MCF 10A (cell line): ENCODE data around the gene TNNT2. TPM values are rescaled to one million over a fixed set of nuclear protein-coding genes. Genes with fewer than 3 reads are reported as not detected.

Experiments
- BruUV-seq: library from RNA; stranded (reverse); fragments of 400-500 nt; replicated peaks from 2 replicates; lab custom pipeline; 2021; lab: Mats Ljungman, UMichigan
- CTCF ChIA-PET: fragments of 300-600 bp; sonication (Branson Sonifier 250); formaldehyde crosslinking; extraction: SDS; loops from one replicate; lab custom pipeline; 2021; ENCODE audit warnings: antibody characterized with exemption, inconsistent platforms; lab: Yijun Ruan, JAX
- POLR2A ChIA-PET: fragments of 300-600, 350-650 bp; sonication (Branson Sonifier 250); formaldehyde crosslinking; extraction: SDS; loops from one replicate; lab custom pipeline; 2020; ENCODE audit warnings: antibody characterized with exemption, inconsistent platforms; lab: Yijun Ruan, JAX
- DNase-seq: peaks from one replicate; pipeline ENCODE4 v3.0.0-alpha.2; 2018; ENCODE audit not compliant: unreplicated experiment
- H3K27ac Mint-ChIP-seq: one replicate; pipeline ENCODE4 v1.8.0; 2022; ENCODE audit warnings: mild to moderate bottlenecking, low read depth, mixed read lengths; ENCODE audit not compliant: unreplicated experiment
- H3K27me3 Mint-ChIP-seq: one replicate; pipeline ENCODE4 v1.8.0; 2022; ENCODE audit warnings: mixed read lengths; ENCODE audit not compliant: insufficient read depth, unreplicated experiment
- H3K36me3 Mint-ChIP-seq: one replicate; pipeline ENCODE4 v1.8.0; 2022; ENCODE audit warnings: mild to moderate bottlenecking, moderate library complexity, mixed read lengths; ENCODE audit not compliant: insufficient read depth, unreplicated experiment
- H3K4me1 Mint-ChIP-seq: one replicate; pipeline ENCODE4 v1.8.0; 2022; ENCODE audit warnings: mixed read lengths; ENCODE audit not compliant: insufficient read depth, unreplicated experiment
- H3K4me3 Mint-ChIP-seq: one replicate; pipeline ENCODE4 v1.8.0; 2022; ENCODE audit warnings: mild to moderate bottlenecking, moderate library complexity, mixed read lengths; ENCODE audit not compliant: unreplicated experiment
- H3K9me3 Mint-ChIP-seq: one replicate; pipeline ENCODE4 v1.8.0; 2022; ENCODE audit warnings: mixed read lengths; ENCODE audit not compliant: unreplicated experiment
- intact Hi-C: fragments of 100-400 bp; cut with micrococcal nuclease; formaldehyde crosslinking; loops from 2 replicates; pipeline ENCODE4 v1.14.1; 2022
- total RNA-seq: library from RNA; stranded (reverse); gene quantifications from 2 replicates; pipeline ENCODE4 v1.2.3, GENCODE V29; 2022
- TF ChIP-seq, protein P1 (sequence below): fragments of 200-600 bp; IDR thresholded peaks from one replicate; pipeline ENCODE4 v1.8.0; 2022; ENCODE audit warnings: antibody characterized with exemption, mild to moderate bottlenecking; ENCODE audit not compliant: unreplicated experiment

Gene TNNT2
- total RNA-seq, 1 experiment from 2014 or later = 0.37 TPM

DNA sequence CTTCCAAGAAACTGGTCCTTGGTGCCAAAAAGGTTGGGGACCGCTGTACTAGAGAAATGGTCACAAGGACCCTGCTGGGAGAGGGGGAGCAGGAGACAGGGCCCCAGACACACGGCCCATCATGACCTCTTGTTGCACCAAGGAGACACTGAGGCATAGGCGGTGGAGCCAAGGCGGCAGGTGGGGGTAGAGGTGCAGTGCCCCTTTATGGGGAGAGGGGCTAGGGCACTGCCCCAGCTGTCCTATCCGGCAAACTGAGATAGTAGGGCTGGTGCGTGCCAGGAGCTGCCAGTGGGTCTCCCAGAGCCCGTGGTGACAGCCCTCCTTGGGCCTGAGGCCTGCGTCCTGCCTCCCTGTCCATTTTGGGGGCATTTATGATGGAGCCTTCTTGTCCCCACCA, 20.3 kb downstream of the TNNT2 start:
- H3K27me3 Mint-ChIP-seq = no peaks in the 10 kb centered on the region
- no peaks in the 10 kb centered on the region for H3K9me3 Mint-ChIP-seq
- ChIA-PET POLR2A (interaction anchor here (2.0 to 11.7 kb wide), 3 partner anchors 11 to 58 kb away, joined by 6 to 159 read pairs (median 56); no protein-coding TSS in a partner anchor), CTCF (interaction anchor here (0.6 to 15.6 kb wide), 12 partner anchors 10 to 477 kb away, joined by 3 to 550 read pairs (median 62); partner anchors contain the start of gene TMEM9)
- intact Hi-C loops = no loop called here
- peaks cover 55% of the 10 kb centered on the region for H3K4me1 Mint-ChIP-seq
- H3K4me3 Mint-ChIP-seq = no peak overlapping the region
- no peak for DNase-seq
- H3K36me3 Mint-ChIP-seq = no peaks in the 10 kb centered on the region
- BruUV-seq = no TSS peak
- H3K27ac Mint-ChIP-seq = no peak overlapping the region
- TF ChIP-seq, protein P1, sequence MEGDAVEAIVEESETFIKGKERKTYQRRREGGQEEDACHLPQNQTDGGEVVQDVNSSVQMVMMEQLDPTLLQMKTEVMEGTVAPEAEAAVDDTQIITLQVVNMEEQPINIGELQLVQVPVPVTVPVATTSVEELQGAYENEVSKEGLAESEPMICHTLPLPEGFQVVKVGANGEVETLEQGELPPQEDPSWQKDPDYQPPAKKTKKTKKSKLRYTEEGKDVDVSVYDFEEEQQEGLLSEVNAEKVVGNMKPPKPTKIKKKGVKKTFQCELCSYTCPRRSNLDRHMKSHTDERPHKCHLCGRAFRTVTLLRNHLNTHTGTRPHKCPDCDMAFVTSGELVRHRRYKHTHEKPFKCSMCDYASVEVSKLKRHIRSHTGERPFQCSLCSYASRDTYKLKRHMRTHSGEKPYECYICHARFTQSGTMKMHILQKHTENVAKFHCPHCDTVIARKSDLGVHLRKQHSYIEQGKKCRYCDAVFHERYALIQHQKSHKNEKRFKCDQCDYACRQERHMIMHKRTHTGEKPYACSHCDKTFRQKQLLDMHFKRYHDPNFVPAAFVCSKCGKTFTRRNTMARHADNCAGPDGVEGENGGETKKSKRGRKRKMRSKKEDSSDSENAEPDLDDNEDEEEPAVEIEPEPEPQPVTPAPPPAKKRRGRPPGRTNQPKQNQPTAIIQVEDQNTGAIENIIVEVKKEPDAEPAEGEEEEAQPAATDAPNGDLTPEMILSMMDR = no peak

- Mint-ChIP-seq H3K27me3 (peaks cover 2% of the 10 kb centered on the region), H3K36me3 (no peaks in the 10 kb centered on the region), H3K4me3 (no peak overlapping the region), H3K4me1 (peaks cover 55% of the 10 kb centered on the region), H3K9me3 (no peaks in the 10 kb centered on the region), H3K27ac (no peak overlapping the region)
- ChIA-PET POLR2A (interaction anchor here (0.6 to 11.7 kb wide), 4 partner anchors 46 to 98 kb away, joined by 3 to 159 read pairs (median 93); no protein-coding TSS in a partner anchor), CTCF (interaction anchor here (0.6 to 15.6 kb wide), 10 partner anchors 10 to 384 kb away, joined by 3 to 550 read pairs (median 62); no protein-coding TSS in a partner anchor)
- BruUV-seq = no TSS peak
- DNase-seq = no peak
- TF ChIP-seq, protein P1 = no peak
- intact Hi-C loops = no loop called here
Measured at GRCh38 chr1:201356701-201357100, 20.8 kb downstream of the TNNT2 start.

DNA sequence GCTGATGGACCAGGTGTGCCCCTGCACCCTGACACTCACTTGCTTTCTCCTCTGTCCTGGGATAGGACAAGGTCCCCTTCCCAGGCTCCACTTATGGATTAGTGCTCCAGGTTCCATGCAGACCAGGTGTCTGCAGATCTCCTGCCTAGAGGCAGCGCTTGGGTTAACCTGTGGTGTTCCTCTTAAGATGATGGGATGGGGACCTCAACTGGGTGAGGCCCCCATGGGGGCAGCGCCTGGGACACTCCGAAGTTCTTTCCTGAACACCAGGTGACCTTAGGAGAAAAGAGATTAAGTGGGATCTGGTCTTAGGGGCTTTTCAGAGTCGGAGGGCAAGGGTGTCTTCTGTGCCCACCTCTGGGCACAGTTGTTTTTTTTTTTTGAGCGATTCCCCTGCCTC, 21.2 kb downstream of the TNNT2 start:
- ChIA-PET CTCF (interaction anchor here (0.9 to 15.6 kb wide), 10 partner anchors 9 to 384 kb away, joined by 3 to 550 read pairs (median 48); no protein-coding TSS in a partner anchor), POLR2A (interaction anchor here (0.6 to 11.7 kb wide), 6 partner anchors 11 to 98 kb away, joined by 3 to 159 read pairs (median 47); no protein-coding TSS in a partner anchor)
- Mint-ChIP-seq H3K36me3 (no peaks in the 10 kb centered on the region), H3K27ac (no peak overlapping the region), H3K4me1 (peaks cover 55% of the 10 kb centered on the region), H3K27me3 (peaks cover 7% of the 10 kb centered on the region), H3K4me3 (no peak overlapping the region), H3K9me3 (no peaks in the 10 kb centered on the region)
- no TSS peak for BruUV-seq
- TF ChIP-seq, protein P1 = no peak
- DNase-seq = no peak
- intact Hi-C loops = no loop called here

- no TSS peak for BruUV-seq
- H3K27me3 Mint-ChIP-seq = peaks cover 10% of the 10 kb centered on the region
Measured at GRCh38 chr1:201355471-201355870, 22.0 kb downstream of the TNNT2 start.

More at GRCh38 chr1:201355471-201355870, 22.0 kb downstream of the TNNT2 start:
- intact Hi-C loops = no loop called here
- no peaks in the 10 kb centered on the region for H3K36me3 Mint-ChIP-seq
- POLR2A ChIA-PET = interaction anchor here (0.9 to 11.7 kb wide), 11 partner anchors 10 to 101 kb away, joined by 3 to 159 read pairs (median 5); no protein-coding TSS in a partner anchor
- TF ChIP-seq, protein P1 = no peak
- H3K9me3 Mint-ChIP-seq = no peaks in the 10 kb centered on the region
- peaks cover 55% of the 10 kb centered on the region for H3K4me1 Mint-ChIP-seq
- DNase-seq = no peak
- H3K4me3 Mint-ChIP-seq = no peak overlapping the region
- CTCF ChIA-PET = interaction anchor here (0.5 to 15.6 kb wide), 20 partner anchors 7 to 616 kb away, joined by 3 to 550 read pairs (median 4); no protein-coding TSS in a partner anchor
- no peak overlapping the region for H3K27ac Mint-ChIP-seq
